HG03196 (cell line): ENCODE data around the gene PIK3R1.

ENCODE experiments used
- ATAC-seq: cut with Tn5 transposase; IDR thresholded peaks from one replicate; pipeline ENCODE4 v1.9.1; 2021; ENCODE audit not compliant: unreplicated experiment

The PIK3R1 gene

DNA sequence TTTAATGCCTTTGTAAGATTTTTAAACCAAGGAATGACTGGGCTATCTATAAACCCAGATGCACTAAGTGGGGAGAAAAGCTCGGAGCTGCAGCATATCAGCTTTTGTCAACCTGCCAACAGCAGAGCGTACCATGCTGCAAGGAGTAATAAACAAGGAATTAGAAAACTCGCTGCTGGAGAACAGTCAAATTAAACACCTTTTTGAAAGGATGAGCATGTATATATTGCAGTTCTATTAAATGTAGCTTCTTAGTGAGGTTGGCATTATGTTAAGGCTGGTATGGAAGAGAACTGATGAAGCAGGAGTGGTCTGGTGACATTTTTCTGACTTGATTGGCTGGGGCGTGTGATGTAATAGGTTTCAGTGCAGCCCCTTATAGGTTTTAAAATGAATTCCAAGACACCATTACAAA lies 74.7 kb downstream of the PIK3R1 start:
- ATAC-seq, result no peak

DNA sequence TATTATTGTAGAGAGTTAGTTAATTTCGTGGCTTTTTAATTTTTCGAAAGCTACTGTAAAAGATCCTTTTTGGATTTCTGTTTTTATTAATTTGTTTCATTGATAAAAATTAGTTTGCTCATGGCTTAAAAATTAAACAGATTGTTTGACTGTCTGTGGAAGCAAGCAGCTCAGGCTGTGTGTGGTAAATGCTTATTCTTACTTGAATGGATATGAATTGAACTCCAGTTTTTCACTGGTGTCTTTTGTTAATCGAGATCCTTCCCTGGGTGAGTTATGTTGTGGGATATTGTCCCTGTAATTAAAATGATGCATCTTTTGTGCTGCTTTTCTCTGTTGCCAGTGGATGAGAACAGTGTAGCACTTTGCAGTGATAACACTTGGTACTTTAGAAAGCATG lies 75.3 kb downstream of the PIK3R1 start:
- ATAC-seq, result no peak

DNA sequence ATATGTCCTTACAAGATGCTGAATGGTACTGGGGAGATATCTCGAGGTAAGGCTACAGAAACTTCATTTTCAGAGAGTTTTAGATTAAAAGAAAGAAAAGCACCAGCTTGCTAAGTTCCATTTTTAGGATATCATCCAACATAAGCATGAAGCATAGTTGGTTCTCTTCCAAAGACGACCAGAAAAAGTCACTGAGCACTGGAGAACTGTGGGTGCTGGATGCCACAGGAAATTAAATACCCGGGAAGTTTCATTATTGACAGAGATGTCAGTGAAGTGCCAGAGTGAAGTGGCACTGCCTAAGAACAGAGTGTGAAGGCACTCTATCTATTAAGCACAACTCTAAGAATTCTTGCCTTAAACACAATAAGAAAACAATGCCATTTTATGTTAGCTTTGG lies 76.8 kb downstream of the PIK3R1 start:
- ATAC-seq, result no peak

DNA sequence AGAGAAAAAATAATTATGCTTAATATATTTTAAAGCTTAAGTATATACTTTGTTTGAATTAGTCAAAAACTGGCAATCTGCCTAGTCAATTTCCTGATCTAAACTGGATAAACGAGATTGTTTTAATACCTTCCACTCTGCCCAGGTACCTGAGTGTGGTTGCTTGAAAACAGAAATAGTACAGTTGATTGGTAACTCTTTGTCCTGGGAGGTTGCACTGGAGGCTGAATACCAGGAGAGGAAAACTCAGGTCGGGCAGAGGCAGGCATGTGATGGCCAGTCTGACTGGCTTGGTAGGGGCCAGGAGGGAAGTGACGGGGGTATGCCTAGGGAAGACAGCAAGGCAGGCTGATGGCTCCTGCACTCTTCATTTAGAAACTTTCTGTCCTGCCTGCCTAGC lies 80.2 kb downstream of the PIK3R1 start:
- no peak for ATAC-seq

DNA sequence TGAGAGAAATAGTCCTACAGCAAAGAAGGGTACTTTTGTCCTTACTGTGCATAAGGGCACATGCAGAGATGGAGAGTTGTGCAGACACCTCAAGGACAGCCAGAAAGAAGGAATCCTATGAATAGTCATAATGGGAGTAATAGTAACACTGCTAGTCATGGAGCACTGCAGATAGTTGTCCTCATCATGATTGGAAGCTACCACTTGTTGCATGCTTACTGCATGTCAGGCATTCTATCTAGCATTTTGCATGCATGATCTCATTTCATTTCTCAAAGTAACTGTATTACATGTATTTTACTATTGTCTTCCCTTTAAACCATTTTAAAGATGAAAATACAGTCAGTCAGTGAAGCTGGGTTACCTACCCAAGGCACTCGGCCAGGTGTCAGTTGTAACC lies 81.3 kb downstream of the PIK3R1 start:
- no peak for ATAC-seq

DNA sequence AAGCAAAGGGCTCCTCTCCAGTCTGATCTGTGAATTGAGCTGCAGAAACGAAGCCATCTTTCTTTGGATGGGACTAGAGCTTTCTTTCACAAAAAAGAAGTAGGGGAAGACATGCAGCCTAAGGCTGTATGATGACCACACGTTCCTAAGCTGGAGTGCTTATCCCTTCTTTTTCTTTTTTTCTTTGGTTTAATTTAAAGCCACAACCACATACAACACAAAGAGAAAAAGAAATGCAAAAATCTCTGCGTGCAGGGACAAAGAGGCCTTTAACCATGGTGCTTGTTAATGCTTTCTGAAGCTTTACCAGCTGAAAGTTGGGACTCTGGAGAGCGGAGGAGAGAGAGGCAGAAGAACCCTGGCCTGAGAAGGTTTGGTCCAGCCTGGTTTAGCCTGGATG lies 82.1 kb downstream of the PIK3R1 start:
- no peak for ATAC-seq

DNA sequence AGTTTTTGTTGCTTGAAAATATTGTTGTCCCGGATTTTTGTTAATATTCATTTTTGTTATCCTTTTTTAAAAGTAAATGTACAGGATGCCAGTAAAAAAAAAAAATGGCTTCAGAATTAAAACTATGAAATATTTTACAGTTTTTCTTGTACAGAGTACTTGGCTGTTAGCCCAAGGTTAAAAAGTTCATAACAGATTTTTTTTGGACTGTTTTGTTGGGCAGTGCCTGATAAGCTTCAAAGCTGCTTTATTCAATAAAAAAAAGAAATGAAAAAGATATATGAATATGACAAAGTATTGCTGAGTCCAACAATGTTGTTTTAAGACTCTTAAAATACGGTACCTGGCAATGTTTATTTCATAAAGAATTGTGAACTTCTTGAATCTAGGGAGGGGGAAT lies 82.9 kb downstream of the PIK3R1 start:
- no peak for ATAC-seq

DNA sequence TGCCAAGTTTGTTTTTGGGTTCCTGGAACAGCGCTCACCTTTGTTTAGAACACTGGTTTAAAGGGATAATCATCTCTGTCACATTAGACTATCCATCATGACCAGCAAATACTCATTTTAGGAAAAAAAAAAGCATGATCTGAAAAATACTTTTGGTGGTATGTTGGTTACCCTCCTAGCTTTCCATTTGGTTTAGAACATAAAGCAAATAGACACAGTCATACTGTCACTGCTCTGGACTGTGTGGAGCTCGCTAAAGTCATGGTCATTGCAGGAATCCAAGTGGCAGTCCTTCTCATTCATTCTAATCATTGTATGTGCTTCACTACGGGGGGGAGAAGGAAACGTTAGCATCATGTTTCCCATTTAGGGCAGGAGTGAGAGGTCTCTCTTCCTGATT lies 83.5 kb downstream of the PIK3R1 start:
- ATAC-seq, result no peak

DNA sequence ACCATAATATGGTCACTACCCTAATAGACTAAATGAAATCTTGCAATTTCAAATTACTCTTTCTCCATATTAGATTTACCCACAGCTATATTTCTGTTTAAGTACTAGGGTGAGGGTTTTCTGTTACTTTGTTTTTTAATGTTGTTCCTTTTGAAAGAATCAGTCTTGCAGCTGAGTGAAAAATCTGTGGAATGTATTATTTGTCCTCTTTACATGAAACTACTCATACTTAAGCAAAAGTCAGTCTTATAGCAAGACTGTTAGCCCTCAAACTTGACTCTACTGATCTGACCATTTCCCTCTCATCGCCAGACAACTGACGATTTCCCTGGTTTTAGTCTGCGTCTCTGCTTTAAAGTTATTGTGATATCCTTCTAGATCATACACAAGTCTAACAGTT lies 84.0 kb downstream of the PIK3R1 start:
- no peak for ATAC-seq

DNA sequence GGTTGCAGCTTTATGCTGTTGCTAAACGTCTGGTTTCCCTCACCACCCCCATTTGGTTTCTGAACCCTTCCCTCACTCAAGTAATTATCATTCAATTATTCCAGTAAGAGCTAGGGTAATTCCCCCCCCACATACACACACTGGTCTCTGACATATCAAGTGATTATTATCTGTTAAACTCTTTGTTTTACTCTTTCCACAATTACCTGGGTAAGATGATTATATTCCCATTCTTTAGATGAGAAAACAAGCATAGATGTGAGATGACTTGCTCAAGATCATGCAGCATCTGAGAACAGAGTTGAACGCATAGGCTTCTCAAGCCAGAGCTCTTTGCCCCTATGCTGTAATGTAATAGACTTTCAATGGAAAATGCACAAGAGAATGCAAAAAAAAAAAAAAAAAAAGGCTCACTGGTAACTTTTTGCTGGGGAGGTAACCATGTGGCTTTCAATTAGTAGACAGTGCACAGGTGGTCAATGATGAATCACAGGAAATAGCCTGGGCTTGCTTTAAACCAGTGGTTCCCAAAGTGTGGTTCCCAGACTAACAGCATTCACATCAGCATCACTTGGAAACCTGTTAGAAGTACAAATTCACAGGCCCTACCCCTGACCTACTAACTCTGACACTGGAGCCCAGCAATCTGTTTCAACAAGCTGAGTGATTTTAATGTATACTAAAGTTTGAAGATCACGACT lies 87.6 kb downstream of the PIK3R1 start:
- peak; percentile 69 for ATAC-seq

DNA sequence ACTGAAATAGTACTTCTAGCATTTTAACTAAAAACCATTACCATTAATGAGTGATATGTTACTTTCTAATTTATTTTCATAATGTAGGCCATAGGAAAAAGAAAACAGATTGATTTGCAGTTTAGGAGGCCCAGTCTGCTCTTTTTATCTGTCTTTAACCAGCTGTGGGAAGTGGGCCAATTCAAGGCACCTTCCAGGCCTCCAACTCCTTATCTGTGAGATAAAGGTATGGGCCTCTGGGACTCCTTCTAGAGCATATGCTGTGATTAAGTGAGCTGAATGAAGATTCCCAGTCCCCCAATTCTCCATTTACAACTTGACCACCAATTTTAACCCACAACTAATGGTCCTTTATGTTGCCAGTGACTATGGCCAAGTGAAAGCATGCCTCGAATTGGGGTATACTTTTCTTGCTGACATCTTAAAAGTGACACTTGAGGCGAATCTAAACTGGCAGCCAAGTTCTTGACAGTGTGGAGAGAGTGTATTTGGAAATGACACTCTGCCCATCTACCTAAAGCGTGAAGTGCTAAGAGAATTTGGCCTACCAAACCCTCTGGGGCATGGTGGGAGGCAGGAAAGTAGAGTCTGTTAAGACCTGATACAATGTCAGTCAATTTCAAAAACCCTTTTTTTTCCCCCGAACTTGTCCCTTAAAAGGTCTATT lies 88.3 kb downstream of the PIK3R1 start:
- ATAC-seq, result no peak

DNA sequence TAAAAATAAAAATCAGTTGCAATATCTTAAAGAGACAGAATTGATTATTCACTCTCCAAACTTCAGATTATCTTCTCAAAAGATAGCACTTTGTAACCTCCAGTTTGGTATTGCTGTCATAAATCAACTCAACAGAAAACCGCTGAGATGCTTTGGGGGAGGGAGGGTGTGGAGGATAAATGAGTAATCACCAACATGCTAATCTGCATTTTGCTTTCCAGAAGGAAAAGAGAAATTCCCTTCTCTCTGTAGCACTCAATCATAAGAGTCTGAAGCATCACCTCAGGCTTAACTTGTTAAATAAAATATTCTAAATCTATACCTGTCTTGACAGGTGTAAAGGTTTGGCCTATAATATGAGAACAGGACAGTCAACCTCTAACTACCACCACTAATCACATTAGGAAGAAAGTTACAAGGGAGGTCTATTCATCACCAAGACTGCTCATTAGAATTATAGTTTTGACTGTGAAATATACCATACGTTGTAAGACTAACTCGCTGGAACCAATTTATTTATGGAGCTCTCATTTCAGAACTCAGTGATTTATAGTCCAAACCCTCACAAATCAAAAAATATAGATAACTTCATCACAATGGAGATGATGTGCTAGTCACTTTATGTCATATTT lies 89.0 kb downstream of the PIK3R1 start:
- ATAC-seq, result no peak

DNA sequence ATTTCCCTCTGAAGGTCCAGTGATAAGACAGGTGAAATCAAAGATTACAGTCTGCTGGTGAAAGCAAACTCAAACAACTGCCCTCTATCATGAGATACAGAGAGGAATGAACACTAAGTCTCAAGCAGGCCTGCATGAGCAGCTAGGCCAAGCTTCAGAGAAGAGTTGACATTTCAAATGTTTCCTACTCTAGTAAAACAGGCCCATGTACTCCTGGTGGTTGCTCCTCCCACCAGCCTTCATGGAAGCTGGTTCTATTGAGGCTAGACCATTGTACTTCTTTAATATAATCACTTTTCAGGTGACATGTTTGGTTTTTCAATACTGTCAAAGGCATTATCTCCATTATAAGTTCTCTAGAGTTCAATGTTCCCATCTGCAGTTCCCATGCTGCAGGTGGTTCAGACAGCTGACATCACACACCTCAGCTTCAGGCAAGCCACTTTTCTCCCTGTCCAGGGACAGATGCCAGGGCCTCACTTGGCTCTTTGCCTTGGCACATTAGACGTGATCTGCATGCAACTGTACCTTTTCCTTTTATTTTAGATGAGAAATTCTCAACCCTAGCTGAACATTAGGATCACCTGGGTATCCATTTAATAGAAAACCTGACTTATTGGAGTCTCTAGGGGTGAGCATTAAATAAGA lies 89.8 kb downstream of the PIK3R1 start:
- ATAC-seq, result no peak

DNA sequence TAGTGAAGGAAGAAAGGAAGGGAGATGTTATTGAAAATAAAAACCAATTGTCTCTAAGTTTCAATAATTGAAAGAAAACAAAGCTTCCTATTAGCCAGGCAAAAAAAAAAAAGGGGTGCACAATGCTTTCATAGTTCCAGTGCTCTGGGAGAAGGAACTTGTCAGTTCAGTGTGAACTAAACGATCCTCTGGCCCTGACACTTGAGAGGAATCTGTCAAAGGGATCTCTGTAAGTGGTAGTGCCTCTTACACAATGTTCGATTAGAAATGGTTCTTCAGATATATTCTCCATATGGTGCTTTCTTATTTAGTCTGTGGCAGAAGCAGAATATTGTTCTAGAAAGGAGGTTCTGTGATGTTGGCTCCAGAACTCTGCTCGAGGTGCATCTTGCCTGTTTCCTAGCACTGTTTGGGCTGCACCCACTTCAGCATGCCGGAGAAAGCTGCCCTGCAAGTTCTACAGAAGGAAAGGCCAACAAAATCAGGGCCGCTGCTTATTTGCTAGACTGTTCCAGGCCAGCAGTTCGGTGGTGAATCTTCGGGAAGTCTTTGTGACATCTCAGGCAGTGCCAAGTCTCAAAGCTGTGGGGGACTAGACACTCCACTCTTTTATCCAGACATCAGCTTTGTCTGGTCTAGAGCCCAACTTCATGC lies 90.9 kb downstream of the PIK3R1 start:
- no peak for ATAC-seq

DNA sequence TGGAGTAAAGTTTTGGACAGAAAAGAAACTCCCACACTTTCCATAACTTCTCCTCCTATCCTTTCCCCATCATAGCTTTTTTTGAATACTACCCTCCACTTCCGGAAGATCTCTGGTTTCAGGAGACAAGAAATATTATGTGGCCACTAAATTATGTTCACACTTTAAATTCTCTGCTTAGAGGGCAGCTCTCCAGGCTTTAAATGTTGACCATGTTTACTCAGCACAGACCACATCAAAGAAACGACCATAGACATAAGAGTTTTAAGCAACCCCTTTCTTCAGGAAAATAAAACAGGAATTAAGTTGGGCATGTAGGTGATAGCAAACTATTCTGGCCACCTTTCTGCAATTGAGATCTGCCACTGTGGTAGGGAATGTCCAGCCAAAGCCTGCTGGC lies 97.8 kb downstream of the PIK3R1 start:
- no peak for ATAC-seq

DNA sequence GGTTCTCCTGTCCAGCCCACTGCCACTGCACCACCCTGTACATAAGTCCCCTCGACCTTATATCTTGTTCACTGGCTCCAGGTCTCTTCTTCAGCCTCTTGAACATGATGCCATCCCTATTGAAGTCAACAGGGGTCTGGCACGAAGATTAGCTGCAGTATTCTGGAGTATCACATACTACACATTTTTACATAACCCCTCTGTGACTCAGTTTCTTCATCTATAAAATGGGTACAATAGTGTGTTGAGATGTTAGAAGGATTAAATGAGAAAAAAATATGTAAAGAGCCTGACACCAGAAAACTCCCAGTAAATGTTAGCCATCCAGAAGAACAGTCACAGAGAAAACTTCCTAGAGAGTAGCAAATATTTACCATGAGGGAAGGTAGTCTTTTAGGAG lies 98.9 kb downstream of the PIK3R1 start:
- ATAC-seq, result no peak

DNA sequence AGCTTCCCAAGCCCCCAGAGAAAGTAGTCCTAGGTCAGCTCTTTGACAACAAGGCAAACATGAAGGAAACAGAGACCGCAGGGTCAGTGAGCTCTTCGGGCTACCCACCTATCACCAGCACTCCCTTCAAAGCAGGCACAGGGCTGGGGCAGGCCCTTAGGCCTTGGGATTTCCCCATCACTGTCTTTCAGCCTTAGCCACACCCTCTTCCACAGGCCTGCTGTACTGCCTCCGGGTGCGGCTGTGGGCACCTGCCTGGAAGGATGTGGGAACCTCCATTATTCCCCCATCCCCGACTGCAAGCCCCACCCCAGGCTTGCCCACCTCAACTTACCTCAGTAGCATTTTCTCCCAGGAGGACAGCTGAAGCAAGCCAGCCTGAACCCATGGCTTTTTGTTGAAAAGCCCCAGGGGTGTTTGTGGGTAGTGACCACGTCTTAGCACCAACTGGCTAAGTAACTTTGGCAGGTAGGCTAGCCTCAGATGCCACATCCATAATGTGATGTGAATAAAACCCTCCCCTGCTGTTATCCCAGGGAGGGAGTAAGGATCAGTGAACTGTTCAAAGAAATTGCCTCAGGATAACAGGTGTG lies 100.2 kb downstream of the PIK3R1 start:
- peak; percentile 93 for ATAC-seq

DNA sequence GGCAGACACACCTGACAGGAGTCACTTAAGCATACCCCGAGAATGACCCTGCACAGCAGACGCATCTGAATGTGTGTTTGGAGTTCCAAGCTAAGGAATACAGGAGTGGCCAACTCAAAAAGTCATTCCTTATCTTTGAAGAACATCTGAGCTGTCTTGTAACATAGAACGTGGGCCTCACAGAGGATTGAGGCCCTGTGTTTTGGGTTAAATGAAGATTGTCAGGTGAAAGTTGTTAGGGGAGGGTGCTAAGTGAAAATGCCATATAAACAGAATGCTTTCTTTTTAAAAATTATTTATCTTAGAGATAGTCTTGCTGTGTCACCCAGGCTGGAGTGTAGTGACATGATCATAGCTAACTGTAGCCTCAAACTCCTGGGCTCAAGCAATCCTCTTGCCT lies 100.9 kb downstream of the PIK3R1 start:
- ATAC-seq, result no peak

DNA sequence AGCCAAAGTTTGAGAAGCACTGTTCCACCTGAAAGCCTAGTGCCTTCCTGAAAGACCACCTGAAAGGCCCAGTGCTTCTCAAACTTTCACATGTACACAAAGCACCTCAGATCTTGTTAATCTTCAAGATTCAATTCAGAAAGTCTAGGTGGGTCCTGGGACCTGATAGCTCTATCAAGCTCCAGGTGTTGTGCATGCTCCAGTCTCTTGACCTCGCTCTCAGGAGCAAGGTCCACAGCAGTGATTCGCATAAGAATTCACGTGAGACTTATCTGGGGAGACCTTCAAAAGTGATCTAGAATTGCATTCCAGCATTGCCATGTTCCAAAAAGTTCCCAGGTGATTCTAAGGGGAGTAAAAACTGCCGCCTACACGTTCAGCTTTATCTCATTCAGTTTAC lies 102.1 kb downstream of the PIK3R1 start:
- ATAC-seq, result no peak

DNA sequence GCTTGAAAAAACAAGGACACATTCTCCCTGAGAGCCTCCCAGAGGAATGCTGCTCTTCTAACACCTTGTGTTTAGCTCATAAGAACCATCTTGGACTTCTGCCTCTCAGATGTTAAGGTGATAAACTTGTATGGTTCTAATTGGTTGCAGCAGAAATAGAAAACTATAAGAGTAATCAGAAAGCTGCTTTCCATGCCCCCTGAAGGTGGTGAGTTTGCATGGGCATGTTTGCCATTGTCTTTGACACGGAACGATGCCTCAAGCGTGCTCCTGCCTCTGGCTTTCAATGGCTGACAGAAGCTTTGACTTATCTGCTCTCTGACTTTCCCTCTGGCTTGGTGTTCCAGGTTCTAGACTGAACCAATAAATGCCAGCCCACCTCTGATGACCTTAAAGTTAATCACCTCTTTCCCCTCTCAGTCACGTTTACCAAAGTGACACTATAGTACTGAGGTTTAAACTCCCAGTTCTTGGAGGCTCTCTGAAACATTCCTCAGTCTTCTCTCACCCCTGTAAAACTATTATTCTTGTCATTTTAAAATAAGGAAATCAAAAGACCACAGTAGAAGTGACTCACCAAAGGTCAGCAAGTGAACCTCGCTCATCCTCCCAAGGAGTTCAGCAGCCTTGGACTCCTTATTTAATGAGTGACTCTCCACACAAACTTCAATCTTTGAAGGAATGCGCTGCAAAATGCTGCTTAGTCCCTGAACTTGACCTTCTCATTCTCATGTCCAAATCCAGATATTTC lies 103.6 kb downstream of the PIK3R1 start:
- no peak for ATAC-seq
